ENCODE measurements around the gene FADS6.

Gene FADS6

GRCh38 chr17:74853669-74854068 is 39.8 kb downstream of the FADS6 start:
- TF ChIP-seq CTCF (IDR thresholded peaks at IDR 0.05; ENCODE audit: control insufficient read depth, insufficient read depth, low read depth, low read length, missing control alignments) = no peak
- DNase-seq (ENCODE audit: low read depth) = no peak
- no peak overlapping the region for H3K4me3 ChIP-seq (ENCODE audit: control insufficient read depth, low read depth, low read length)

GRCh38 chr17:74853048-74853397 is 40.4 kb downstream of the FADS6 start:
- no peak for DNase-seq (ENCODE audit: low read depth)
- no peak for TF ChIP-seq CTCF (IDR thresholded peaks at IDR 0.05; ENCODE audit: control insufficient read depth, insufficient read depth, low read depth, low read length, missing control alignments)
- H3K4me3 ChIP-seq (ENCODE audit: control insufficient read depth, low read depth, low read length) = no peak overlapping the region

GRCh38 chr17:74852237-74853047 is 41.0 kb downstream of the FADS6 start:
- DNase-seq (ENCODE audit: low read depth) = no peak
- no peak for TF ChIP-seq CTCF (IDR thresholded peaks at IDR 0.05; ENCODE audit: control insufficient read depth, insufficient read depth, low read depth, low read length, missing control alignments)

GRCh38 chr17:74851612-74852236 is 41.7 kb downstream of the FADS6 start:
- no peak for TF ChIP-seq CTCF (IDR thresholded peaks at IDR 0.05; ENCODE audit: control insufficient read depth, insufficient read depth, low read depth, low read length, missing control alignments)
- DNase-seq (ENCODE audit: low read depth) = no peak

More at GRCh38 chr17:74852237-74853047, 41.0 kb downstream of the FADS6 start:
- no peak overlapping the region for H3K4me3 ChIP-seq (ENCODE audit: control insufficient read depth, low read depth, low read length)

GRCh38 chr17:74850914-74851313 is 42.5 kb downstream of the FADS6 start:
- DNase-seq (ENCODE audit: low read depth) = no peak
- TF ChIP-seq CTCF (IDR thresholded peaks at IDR 0.05; ENCODE audit: control insufficient read depth, insufficient read depth, low read depth, low read length, missing control alignments) = no peak

More at GRCh38 chr17:74851612-74852236, 41.7 kb downstream of the FADS6 start:
- no peak overlapping the region for H3K4me3 ChIP-seq (ENCODE audit: control insufficient read depth, low read depth, low read length)

GRCh38 chr17:74850310-74850709 is 43.1 kb downstream of the FADS6 start:
- H3K4me3 ChIP-seq (ENCODE audit: control insufficient read depth, low read depth, low read length) = no peak overlapping the region
- no peak for DNase-seq (ENCODE audit: low read depth)
- no peak for TF ChIP-seq CTCF (IDR thresholded peaks at IDR 0.05; ENCODE audit: control insufficient read depth, insufficient read depth, low read depth, low read length, missing control alignments)

More at GRCh38 chr17:74850914-74851313, 42.5 kb downstream of the FADS6 start:
- H3K4me3 ChIP-seq (ENCODE audit: control insufficient read depth, low read depth, low read length) = no peak overlapping the region

All from AG09309 (cell line).